ENCODE results near the gene HECTD3.
"Not testable (repeated sequence)": the region's sequence is repeated elsewhere in the genome, so short reads cannot be mapped to it uniquely, and the experiment has no call there.

HECTD3 gene

DNA sequence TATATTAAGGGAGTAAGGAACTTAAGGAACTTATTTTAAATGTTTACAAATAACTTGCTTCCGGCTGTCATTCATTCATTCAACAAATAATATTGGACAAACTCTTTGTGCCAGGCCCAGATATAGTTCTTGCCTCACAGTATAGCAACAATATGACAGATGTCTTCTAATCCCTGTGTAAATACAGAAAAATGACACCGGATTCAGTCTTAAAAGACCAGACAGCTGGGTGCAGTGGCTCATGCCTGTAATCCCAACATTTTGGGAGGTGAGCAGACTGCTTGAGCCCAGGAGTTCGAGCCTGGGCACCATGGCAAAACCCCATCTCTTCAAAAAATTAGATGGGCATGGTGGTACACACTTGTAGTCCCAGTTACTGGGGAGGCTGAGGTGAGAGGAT is 48.4 kb downstream of the HECTD3 start:
- H3K4me3 ChIP-seq = no peak overlapping the region
- H3K36me3 ChIP-seq = peaks cover 0 to 23% (median 5%) of the 10 kb centered on the region in 3 donors
- H3K9me3 ChIP-seq = no peaks in the 10 kb centered on the region
- intact Hi-C loops (cut with DNase I; ENCODE audit: low total_unique reads) = no loop called here
- no peak overlapping the region for H3K27ac ChIP-seq
- no peaks in the 10 kb centered on the region for H3K27me3 ChIP-seq
- TF ChIP-seq, protein P1, sequence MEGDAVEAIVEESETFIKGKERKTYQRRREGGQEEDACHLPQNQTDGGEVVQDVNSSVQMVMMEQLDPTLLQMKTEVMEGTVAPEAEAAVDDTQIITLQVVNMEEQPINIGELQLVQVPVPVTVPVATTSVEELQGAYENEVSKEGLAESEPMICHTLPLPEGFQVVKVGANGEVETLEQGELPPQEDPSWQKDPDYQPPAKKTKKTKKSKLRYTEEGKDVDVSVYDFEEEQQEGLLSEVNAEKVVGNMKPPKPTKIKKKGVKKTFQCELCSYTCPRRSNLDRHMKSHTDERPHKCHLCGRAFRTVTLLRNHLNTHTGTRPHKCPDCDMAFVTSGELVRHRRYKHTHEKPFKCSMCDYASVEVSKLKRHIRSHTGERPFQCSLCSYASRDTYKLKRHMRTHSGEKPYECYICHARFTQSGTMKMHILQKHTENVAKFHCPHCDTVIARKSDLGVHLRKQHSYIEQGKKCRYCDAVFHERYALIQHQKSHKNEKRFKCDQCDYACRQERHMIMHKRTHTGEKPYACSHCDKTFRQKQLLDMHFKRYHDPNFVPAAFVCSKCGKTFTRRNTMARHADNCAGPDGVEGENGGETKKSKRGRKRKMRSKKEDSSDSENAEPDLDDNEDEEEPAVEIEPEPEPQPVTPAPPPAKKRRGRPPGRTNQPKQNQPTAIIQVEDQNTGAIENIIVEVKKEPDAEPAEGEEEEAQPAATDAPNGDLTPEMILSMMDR (IDR thresholded peaks at IDR 0.05) = no peak
- no peak for DNase-seq
- peaks cover 0 to 3% (median 0%) of the 10 kb centered on the region in 4 donors for H3K4me1 ChIP-seq

DNA sequence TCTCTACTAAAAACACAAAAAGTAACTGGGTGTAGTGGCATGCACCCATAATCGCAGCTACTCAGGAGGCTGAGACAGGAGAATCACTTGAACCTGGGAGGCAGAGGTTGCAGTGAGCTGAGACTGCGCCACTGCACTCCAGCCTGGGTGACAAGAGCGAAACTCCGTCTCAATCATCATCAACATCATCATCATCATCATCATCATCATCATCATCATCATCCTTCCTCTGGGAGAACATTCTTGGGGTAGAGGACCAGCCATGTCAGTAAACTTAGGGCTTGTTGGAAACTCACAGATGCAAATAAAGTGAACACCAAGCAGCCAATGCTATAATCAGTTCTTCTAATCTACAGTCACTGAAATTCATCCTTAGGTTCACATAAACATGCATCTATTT is 49.1 kb downstream of the HECTD3 start:
- peaks cover 0 to 23% (median 5%) of the 10 kb centered on the region in 3 donors for H3K36me3 ChIP-seq
- H3K27ac ChIP-seq; intact Hi-C loops (cut with DNase I; ENCODE audit: low total_unique reads): not testable (repeated sequence)

GRCh38 chr1:44957566-44957965 is 53.6 kb downstream of the HECTD3 start:
- H3K4me3 ChIP-seq; H3K27ac ChIP-seq; DNase-seq; H3K9me3 ChIP-seq; H3K4me1 ChIP-seq; H3K27me3 ChIP-seq; intact Hi-C loops (cut with DNase I; ENCODE audit: low total_unique reads): not testable (repeated sequence)
- peaks cover 0 to 17% (median 5%) of the 10 kb centered on the region in 3 donors for H3K36me3 ChIP-seq

More for the DNA sequence above, 49.1 kb downstream of the HECTD3 start:
- H3K4me1 ChIP-seq, H3K9me3 ChIP-seq, H3K4me3 ChIP-seq, DNase-seq, H3K27me3 ChIP-seq: not testable (repeated sequence)

DNA sequence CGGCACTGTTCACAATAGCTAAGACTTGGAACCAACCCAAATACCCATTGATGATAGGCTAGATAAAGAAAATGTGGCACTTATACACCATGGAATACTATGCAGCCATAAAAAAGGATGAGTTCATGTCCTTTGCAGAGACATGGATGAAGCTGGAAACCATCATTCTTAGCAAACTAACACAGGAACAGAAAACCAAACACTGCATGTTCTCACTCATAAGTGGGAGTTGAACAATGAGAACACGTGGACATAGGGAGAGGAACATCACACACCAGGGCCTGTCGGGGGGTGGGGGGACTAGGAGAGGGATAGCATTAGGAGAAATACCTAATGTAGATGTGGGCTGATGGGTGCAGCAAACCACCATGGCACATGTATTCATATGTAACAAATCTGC is 55.0 kb downstream of the HECTD3 start:
- H3K36me3 ChIP-seq = peaks cover 0 to 14% (median 5%) of the 10 kb centered on the region in 3 donors
- H3K4me1 ChIP-seq; H3K27me3 ChIP-seq; H3K9me3 ChIP-seq; DNase-seq; H3K4me3 ChIP-seq; intact Hi-C loops (cut with DNase I; ENCODE audit: low total_unique reads); H3K27ac ChIP-seq: not testable (repeated sequence)
